ENCODE measurements around the gene ASB10. TPM values are rescaled to one million over a fixed set of nuclear protein-coding genes. Genes with fewer than 3 reads are reported as not detected.

The ASB10 gene
- total RNA-seq, 1 donor from 2014 or later, result not detected

DNA sequence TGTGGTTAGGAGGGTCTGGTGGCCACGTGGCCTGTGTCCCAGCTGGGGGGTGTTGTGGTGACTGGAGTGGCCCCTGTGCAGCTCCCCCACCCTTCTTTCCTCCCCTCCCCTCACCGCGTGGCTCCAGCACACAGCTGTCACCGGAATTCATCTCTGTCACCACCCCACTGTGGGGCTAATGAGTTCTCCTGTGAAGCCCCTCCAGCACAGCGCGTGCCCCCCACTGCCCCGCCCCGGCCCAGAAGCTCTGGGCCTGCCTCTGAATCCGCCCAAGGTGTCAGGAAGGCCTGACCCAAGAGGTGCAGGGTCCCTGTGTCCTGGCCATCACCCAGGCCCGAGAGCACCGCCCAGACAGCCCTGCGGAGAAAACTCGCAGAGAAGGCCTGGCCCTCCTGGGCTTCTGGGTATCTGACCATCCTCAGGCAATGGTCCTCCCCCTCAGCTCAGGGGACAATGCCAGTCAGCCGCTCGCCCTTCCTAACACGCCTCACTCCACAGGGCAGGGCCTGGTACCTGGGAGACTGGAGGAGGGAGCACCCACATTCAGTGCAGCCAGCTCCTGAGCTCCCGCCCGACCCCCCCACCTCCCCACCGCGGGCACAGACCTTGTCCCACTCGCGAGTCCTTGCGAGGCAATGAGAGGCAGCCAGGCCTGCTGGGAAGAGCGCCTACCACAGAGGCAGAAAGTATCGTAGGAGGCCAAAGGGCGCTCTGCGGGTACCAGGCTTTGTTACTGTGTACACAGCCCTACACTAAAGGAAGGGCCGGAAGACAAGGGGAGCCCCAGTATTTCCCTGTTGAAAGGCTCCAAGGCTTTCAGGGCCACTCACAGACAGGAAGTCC lies 57.7 kb downstream of the ASB10 start:
- Mint-ChIP-seq H3K4me1 (ENCODE audit: low read depth) (peaks cover 2% of the 10 kb centered on the region), H3K4me3 (ENCODE audit: unreplicated experiment) (no peak overlapping the region), H3K27me3 (ENCODE audit: low read depth) (no peaks in the 10 kb centered on the region), H3K9me3 (ENCODE audit: low read depth) (no peaks in the 10 kb centered on the region), H3K36me3 (ENCODE audit: low read depth) (peaks cover 16% of the 10 kb centered on the region), H3K27ac (ENCODE audit: unreplicated experiment) (no peak overlapping the region)
- DNase-seq (ENCODE audit: low spot score), result no peak
- TF ChIP-seq, protein P1, sequence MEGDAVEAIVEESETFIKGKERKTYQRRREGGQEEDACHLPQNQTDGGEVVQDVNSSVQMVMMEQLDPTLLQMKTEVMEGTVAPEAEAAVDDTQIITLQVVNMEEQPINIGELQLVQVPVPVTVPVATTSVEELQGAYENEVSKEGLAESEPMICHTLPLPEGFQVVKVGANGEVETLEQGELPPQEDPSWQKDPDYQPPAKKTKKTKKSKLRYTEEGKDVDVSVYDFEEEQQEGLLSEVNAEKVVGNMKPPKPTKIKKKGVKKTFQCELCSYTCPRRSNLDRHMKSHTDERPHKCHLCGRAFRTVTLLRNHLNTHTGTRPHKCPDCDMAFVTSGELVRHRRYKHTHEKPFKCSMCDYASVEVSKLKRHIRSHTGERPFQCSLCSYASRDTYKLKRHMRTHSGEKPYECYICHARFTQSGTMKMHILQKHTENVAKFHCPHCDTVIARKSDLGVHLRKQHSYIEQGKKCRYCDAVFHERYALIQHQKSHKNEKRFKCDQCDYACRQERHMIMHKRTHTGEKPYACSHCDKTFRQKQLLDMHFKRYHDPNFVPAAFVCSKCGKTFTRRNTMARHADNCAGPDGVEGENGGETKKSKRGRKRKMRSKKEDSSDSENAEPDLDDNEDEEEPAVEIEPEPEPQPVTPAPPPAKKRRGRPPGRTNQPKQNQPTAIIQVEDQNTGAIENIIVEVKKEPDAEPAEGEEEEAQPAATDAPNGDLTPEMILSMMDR (IDR thresholded peaks at IDR 0.05), result no peak

DNA sequence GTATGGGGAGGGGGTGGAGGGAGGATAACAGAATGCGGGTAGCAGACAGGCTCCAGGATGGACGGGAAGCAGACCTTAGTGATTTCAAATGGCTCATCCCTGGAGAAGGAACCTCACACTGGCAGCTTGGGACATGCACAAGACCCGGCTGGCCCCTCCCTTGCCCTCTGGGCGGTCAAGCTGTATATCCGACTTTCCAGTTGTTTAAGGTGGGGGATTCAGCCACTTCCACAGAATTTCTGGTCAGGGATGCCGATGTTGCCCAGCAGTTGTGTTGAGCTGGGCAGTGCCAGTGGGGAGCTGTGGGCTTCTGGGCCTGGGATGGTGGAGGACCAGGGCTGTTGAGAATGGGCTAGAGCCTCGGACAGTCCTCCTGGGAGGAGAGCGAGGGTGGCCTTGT lies 58.3 kb downstream of the ASB10 start:
- H3K4me3 Mint-ChIP-seq (ENCODE audit: unreplicated experiment), result no peak overlapping the region
- DNase-seq (ENCODE audit: low spot score), result no peak
- H3K36me3 Mint-ChIP-seq (ENCODE audit: low read depth), result peaks cover 22% of the 10 kb centered on the region
- no peaks in the 10 kb centered on the region for H3K27me3 Mint-ChIP-seq (ENCODE audit: low read depth)
- no peak overlapping the region for H3K27ac Mint-ChIP-seq (ENCODE audit: unreplicated experiment)
- TF ChIP-seq, protein P1 (IDR thresholded peaks at IDR 0.05), result no peak
- H3K4me1 Mint-ChIP-seq (ENCODE audit: low read depth), result peaks cover 8% of the 10 kb centered on the region
- no peaks in the 10 kb centered on the region for H3K9me3 Mint-ChIP-seq (ENCODE audit: low read depth)

DNA sequence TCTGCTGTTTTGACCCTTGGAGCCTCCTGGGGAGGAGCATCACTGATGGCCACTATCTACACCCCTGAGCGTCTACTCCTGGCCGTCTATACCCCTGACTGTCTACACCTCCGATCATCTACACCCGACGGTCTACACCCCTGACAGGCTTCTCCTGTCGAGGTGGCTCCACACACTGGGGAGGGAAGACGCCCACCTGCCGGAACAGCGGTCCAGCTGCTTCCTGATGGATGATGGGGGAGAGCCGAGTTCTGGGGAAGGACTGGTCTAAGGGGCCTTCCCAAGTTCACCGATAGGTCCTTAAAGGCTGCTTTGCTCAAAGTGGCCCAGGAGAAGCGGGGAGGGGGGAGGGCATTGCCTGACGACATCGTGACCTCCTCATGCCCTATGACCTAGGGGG lies 58.9 kb downstream of the ASB10 start:
- TF ChIP-seq, protein P1 (IDR thresholded peaks at IDR 0.05), result no peak
- peak; percentile 41 for DNase-seq (ENCODE audit: low spot score)
- Mint-ChIP-seq H3K27me3 (ENCODE audit: low read depth) (no peaks in the 10 kb centered on the region), H3K4me3 (ENCODE audit: unreplicated experiment) (no peak overlapping the region), H3K9me3 (ENCODE audit: low read depth) (no peaks in the 10 kb centered on the region), H3K4me1 (ENCODE audit: low read depth) (peaks cover 9% of the 10 kb centered on the region), H3K36me3 (ENCODE audit: low read depth) (peaks cover 25% of the 10 kb centered on the region), H3K27ac (ENCODE audit: unreplicated experiment) (no peak overlapping the region)

DNA sequence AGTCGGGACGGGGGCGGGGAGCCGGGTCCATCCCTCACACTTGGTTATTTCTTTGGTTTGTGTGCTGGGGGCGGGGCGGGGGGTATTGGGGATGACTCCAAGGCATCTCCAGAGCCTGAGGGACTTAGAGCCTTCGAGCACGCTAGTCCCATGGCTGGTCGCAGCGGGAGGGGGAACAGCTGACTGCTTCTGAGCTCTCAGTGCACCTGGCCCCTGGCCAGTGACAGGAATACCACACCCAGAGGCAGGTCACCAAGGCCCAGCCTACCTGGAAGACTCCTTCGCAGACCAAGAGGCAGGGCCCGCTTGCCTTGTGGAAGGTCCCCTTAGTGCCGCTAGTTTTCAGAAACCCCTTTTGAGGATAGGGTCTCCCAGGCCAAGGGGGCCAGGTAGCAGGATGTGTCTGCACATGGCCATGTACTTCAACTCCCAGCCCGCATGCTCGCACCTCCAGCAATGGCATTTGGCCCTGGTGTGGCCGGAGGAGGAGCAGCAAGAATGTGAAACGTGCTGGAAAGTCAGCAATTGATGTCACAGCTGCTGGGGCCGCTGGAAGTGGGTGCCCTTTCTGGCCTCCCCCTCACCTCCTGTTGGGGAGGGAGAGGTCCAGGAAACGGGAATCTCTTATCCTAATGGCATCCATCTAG lies 60.4 kb downstream of the ASB10 start:
- TF ChIP-seq, protein P1 (IDR thresholded peaks at IDR 0.05), result no peak
- peaks cover 9% of the 10 kb centered on the region for H3K4me1 Mint-ChIP-seq (ENCODE audit: low read depth)
- DNase-seq (ENCODE audit: low spot score), result no peak
- no peaks in the 10 kb centered on the region for H3K9me3 Mint-ChIP-seq (ENCODE audit: low read depth)
- no peak overlapping the region for H3K4me3 Mint-ChIP-seq (ENCODE audit: unreplicated experiment)
- no peak overlapping the region for H3K27ac Mint-ChIP-seq (ENCODE audit: unreplicated experiment)
- no peaks in the 10 kb centered on the region for H3K27me3 Mint-ChIP-seq (ENCODE audit: low read depth)
- H3K36me3 Mint-ChIP-seq (ENCODE audit: low read depth), result peaks cover 23% of the 10 kb centered on the region

DNA sequence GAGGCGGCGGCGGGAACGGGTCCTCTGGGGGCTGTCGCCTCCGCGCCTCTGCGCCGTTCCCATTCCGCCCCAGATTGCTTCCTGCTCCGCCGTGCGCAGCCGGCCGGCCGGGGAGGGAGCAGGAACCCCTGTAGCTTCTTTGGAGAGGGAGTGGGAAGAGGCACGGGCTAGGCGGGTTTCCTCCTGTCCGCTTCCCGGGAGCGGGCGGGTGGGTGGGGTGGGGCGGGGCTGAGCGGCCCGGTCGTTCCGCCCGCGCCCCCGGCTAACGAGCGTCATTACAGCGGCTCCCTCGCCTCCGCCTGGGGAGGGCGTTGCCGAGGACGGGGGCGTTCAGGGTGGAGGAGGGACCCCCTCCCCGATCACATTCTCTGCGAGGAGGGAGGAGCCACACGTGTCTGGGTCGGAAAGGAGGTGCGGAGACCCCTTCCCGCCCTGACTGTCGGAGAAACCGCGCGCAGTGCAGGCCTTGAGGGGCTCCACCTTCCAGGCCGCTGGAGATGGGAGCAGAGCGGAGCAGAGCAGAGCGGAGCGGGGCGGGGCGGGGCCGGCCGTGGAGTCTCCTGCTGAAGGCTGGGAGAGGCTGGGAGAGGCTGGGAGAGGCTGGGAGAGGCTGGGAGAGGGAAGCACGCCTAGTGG lies 61.1 kb downstream of the ASB10 start:
- no peaks in the 10 kb centered on the region for H3K27me3 Mint-ChIP-seq (ENCODE audit: low read depth)
- TF ChIP-seq, protein P1 (IDR thresholded peaks at IDR 0.05), result no peak
- DNase-seq (ENCODE audit: low spot score), result no peak
- no peaks in the 10 kb centered on the region for H3K9me3 Mint-ChIP-seq (ENCODE audit: low read depth)
- H3K27ac Mint-ChIP-seq (ENCODE audit: unreplicated experiment), result no peak overlapping the region
- H3K4me1 Mint-ChIP-seq (ENCODE audit: low read depth), result peaks cover 9% of the 10 kb centered on the region
- H3K36me3 Mint-ChIP-seq (ENCODE audit: low read depth), result peaks cover 27% of the 10 kb centered on the region
- H3K4me3 Mint-ChIP-seq (ENCODE audit: unreplicated experiment), result peak overlapping the region; percentile 58

Data from chondrocyte (in vitro differentiated cells).